ENCODE measurements around the gene TTLL5. TPM values are rescaled to one million over a fixed set of nuclear protein-coding genes. Genes with fewer than 3 reads are reported as not detected.

TTLL5 gene
- polyA plus RNA-seq, 1 donor from 2014 or later: 10.4 TPM

GRCh38 chr14:75866970-75867369, 205.9 kb downstream of the TTLL5 start:
- Mint-ChIP-seq H3K4me3 (no peak overlapping the region), H3K36me3 (peaks cover 17% of the 10 kb centered on the region), H3K27ac (no peak overlapping the region), H3K4me1 (no peaks in the 10 kb centered on the region), H3K27me3 (no peaks in the 10 kb centered on the region), H3K9me3 (no peaks in the 10 kb centered on the region)

GRCh38 chr14:75871181-75871880, 210.3 kb downstream of the TTLL5 start:
- no peak overlapping the region for H3K27ac Mint-ChIP-seq
- H3K27me3 Mint-ChIP-seq: no peaks in the 10 kb centered on the region
- peaks cover 17% of the 10 kb centered on the region for H3K36me3 Mint-ChIP-seq
- peaks cover 0 to 3% (median 2%) of the 10 kb centered on the region in 3 donors for H3K4me1 Mint-ChIP-seq
- H3K9me3 Mint-ChIP-seq: no peaks in the 10 kb centered on the region
- no peak overlapping the region for H3K4me3 Mint-ChIP-seq

- Mint-ChIP-seq H3K9me3 (no peaks in the 10 kb centered on the region), H3K36me3 (peaks cover 12% of the 10 kb centered on the region), H3K4me1 (peaks cover 0 to 3% (median 2%) of the 10 kb centered on the region in 3 donors), H3K27me3 (no peaks in the 10 kb centered on the region), H3K27ac (peak overlapping the region in 1 of 3 donors; percentile 33), H3K4me3 (no peak overlapping the region)
Measured at GRCh38 chr14:75875958-75876357, 214.9 kb downstream of the TTLL5 start.

- Mint-ChIP-seq H3K27ac (no peak overlapping the region), H3K4me3 (no peak overlapping the region), H3K9me3 (no peaks in the 10 kb centered on the region), H3K4me1 (peaks cover 0 to 3% (median 2%) of the 10 kb centered on the region in 3 donors), H3K27me3 (no peaks in the 10 kb centered on the region), H3K36me3 (peaks cover 14% of the 10 kb centered on the region)
Measured at GRCh38 chr14:75876530-75876929, 215.5 kb downstream of the TTLL5 start.

- Mint-ChIP-seq H3K4me1 (peaks cover 0 to 3% (median 2%) of the 10 kb centered on the region in 3 donors), H3K27me3 (no peaks in the 10 kb centered on the region), H3K27ac (no peak overlapping the region), H3K36me3 (peaks cover 14% of the 10 kb centered on the region), H3K9me3 (no peaks in the 10 kb centered on the region), H3K4me3 (no peak overlapping the region)
Measured at GRCh38 chr14:75877292-75877691, 216.2 kb downstream of the TTLL5 start.

- H3K27me3 Mint-ChIP-seq: no peaks in the 10 kb centered on the region
- no peak overlapping the region for H3K4me3 Mint-ChIP-seq
- H3K36me3 Mint-ChIP-seq: peaks cover 14% of the 10 kb centered on the region
- no peaks in the 10 kb centered on the region for H3K9me3 Mint-ChIP-seq
- no peak overlapping the region for H3K27ac Mint-ChIP-seq
- H3K4me1 Mint-ChIP-seq: peaks cover 0 to 3% (median 2%) of the 10 kb centered on the region in 3 donors
Measured at GRCh38 chr14:75877884-75878283, 216.8 kb downstream of the TTLL5 start.

- Mint-ChIP-seq H3K27me3 (no peaks in the 10 kb centered on the region), H3K36me3 (peaks cover 12% of the 10 kb centered on the region), H3K27ac (no peak overlapping the region), H3K9me3 (no peaks in the 10 kb centered on the region), H3K4me1 (peaks cover 0 to 3% (median 2%) of the 10 kb centered on the region in 3 donors), H3K4me3 (no peak overlapping the region)
Measured at GRCh38 chr14:75879031-75879430, 218.0 kb downstream of the TTLL5 start.

- Mint-ChIP-seq H3K27me3 (no peaks in the 10 kb centered on the region), H3K36me3 (peaks cover 10% of the 10 kb centered on the region), H3K4me1 (peaks cover 0 to 3% (median under 1%) of the 10 kb centered on the region in 3 donors), H3K4me3 (no peak overlapping the region), H3K9me3 (no peaks in the 10 kb centered on the region), H3K27ac (no peak overlapping the region)
Measured at GRCh38 chr14:75880512-75880911, 219.5 kb downstream of the TTLL5 start.

GRCh38 chr14:75881994-75882393, 220.9 kb downstream of the TTLL5 start:
- no peaks in the 10 kb centered on the region for H3K9me3 Mint-ChIP-seq
- no peaks in the 10 kb centered on the region for H3K27me3 Mint-ChIP-seq
- H3K27ac Mint-ChIP-seq: no peak overlapping the region
- no peaks in the 10 kb centered on the region for H3K4me1 Mint-ChIP-seq
- peaks cover 13% of the 10 kb centered on the region for H3K36me3 Mint-ChIP-seq
- no peak overlapping the region for H3K4me3 Mint-ChIP-seq

GRCh38 chr14:75884198-75884611, 223.2 kb downstream of the TTLL5 start:
- Mint-ChIP-seq H3K4me3 (no peak overlapping the region), H3K9me3 (peaks cover 0 to 2% (median 0%) of the 10 kb centered on the region in 3 donors), H3K36me3 (peaks cover 16% of the 10 kb centered on the region), H3K27me3 (no peaks in the 10 kb centered on the region), H3K27ac (no peak overlapping the region), H3K4me1 (no peaks in the 10 kb centered on the region)

- Mint-ChIP-seq H3K36me3 (peaks cover 13% of the 10 kb centered on the region), H3K27ac (no peak overlapping the region), H3K27me3 (no peaks in the 10 kb centered on the region), H3K4me1 (no peaks in the 10 kb centered on the region), H3K4me3 (no peak overlapping the region), H3K9me3 (peaks cover 0 to 2% (median 0%) of the 10 kb centered on the region in 3 donors)
Measured at GRCh38 chr14:75885829-75886228, 224.8 kb downstream of the TTLL5 start.

GRCh38 chr14:75886636-75887348, 225.7 kb downstream of the TTLL5 start:
- no peaks in the 10 kb centered on the region for H3K27me3 Mint-ChIP-seq
- no peaks in the 10 kb centered on the region for H3K4me1 Mint-ChIP-seq
- no peak overlapping the region for H3K4me3 Mint-ChIP-seq
- H3K27ac Mint-ChIP-seq: no peak overlapping the region
- peaks cover 0 to 2% (median 0%) of the 10 kb centered on the region in 3 donors for H3K9me3 Mint-ChIP-seq
- peaks cover 9% of the 10 kb centered on the region for H3K36me3 Mint-ChIP-seq

GRCh38 chr14:75888945-75889344, 227.9 kb downstream of the TTLL5 start:
- Mint-ChIP-seq H3K4me1 (no peaks in the 10 kb centered on the region), H3K27ac (no peak overlapping the region), H3K4me3 (no peak overlapping the region), H3K27me3 (no peaks in the 10 kb centered on the region), H3K9me3 (peaks cover 0 to 2% (median 0%) of the 10 kb centered on the region in 3 donors), H3K36me3 (peaks cover 9% of the 10 kb centered on the region)

GRCh38 chr14:75896341-75896740, 235.3 kb downstream of the TTLL5 start:
- Mint-ChIP-seq H3K4me3 (no peak overlapping the region), H3K27ac (no peak overlapping the region), H3K9me3 (no peaks in the 10 kb centered on the region), H3K4me1 (no peaks in the 10 kb centered on the region), H3K36me3 (peaks cover 2% of the 10 kb centered on the region), H3K27me3 (no peaks in the 10 kb centered on the region)

GRCh38 chr14:75904311-75904710, 243.3 kb downstream of the TTLL5 start:
- peaks cover 2% of the 10 kb centered on the region for H3K36me3 Mint-ChIP-seq
- no peak overlapping the region for H3K4me3 Mint-ChIP-seq
- H3K4me1 Mint-ChIP-seq: peaks cover 0 to 5% (median 1%) of the 10 kb centered on the region in 3 donors
- no peaks in the 10 kb centered on the region for H3K27me3 Mint-ChIP-seq
- no peak overlapping the region for H3K27ac Mint-ChIP-seq
- H3K9me3 Mint-ChIP-seq: no peaks in the 10 kb centered on the region

Data from IgD-negative memory B cell (primary cell).